GM12872 (cell line): ENCODE measurements around the gene PCYT1B.

Experiments
- CTCF ChIP-seq: IDR thresholded peaks from 3 replicates; pipeline ENCODE4 v1.5.1; 2011; ENCODE audit warnings: low read depth, mild to moderate bottlenecking, low read length, moderate library complexity; ENCODE audit not compliant: insufficient read depth

PCYT1B gene

GRCh38 chrX:24658421-24658820 is 11.3 kb upstream of the PCYT1B start:
- TF ChIP-seq CTCF = no peak

- TF ChIP-seq CTCF = no peak
Measured at GRCh38 chrX:24657671-24658386, 10.7 kb upstream of the PCYT1B start.

- TF ChIP-seq CTCF = no peak
Measured at GRCh38 chrX:24651783-24652182, 4.6 kb upstream of the PCYT1B start.

- no peak for TF ChIP-seq CTCF
Measured at GRCh38 chrX:24648495-24648894, 1.3 kb upstream of the PCYT1B start.

- no peak for TF ChIP-seq CTCF
Measured at GRCh38 chrX:24646745-24647182, 383 bp downstream of the PCYT1B start.

GRCh38 chrX:24646006-24646405 is 1.1 kb downstream of the PCYT1B start:
- TF ChIP-seq CTCF = no peak

GRCh38 chrX:24643116-24643515 is 4.0 kb downstream of the PCYT1B start:
- no peak for TF ChIP-seq CTCF

- TF ChIP-seq CTCF = no peak
Measured at GRCh38 chrX:24629701-24630100, 17.4 kb downstream of the PCYT1B start.
